NCI-H1092 (cell line): ENCODE results near the gene FLNC.

Experiments used
- DNase-seq: peaks from one replicate; lab custom pipeline; 2025; lab: John Stamatoyannopoulos, UW

Gene FLNC

GRCh38 chr7:128879939-128880746 lies 49.9 kb downstream of the FLNC start:
- peak; percentile 75 for DNase-seq

GRCh38 chr7:128880791-128881457 lies 50.7 kb downstream of the FLNC start:
- DNase-seq, result no peak

- no peak for DNase-seq
Measured at GRCh38 chr7:128881458-128882125, 51.4 kb downstream of the FLNC start.

- no peak for DNase-seq
Measured at GRCh38 chr7:128882134-128882533, 51.9 kb downstream of the FLNC start.

- DNase-seq, result peak; percentile 66
Measured at GRCh38 chr7:128883622-128884448, 53.6 kb downstream of the FLNC start.

GRCh38 chr7:128884561-128885369 lies 54.6 kb downstream of the FLNC start:
- no peak for DNase-seq

GRCh38 chr7:128885370-128886187 lies 55.4 kb downstream of the FLNC start:
- DNase-seq, result no peak

GRCh38 chr7:128886391-128887168 lies 56.4 kb downstream of the FLNC start:
- DNase-seq, result no peak

- no peak for DNase-seq
Measured at GRCh38 chr7:128887169-128888038, 57.2 kb downstream of the FLNC start.

- DNase-seq, result no peak
Measured at GRCh38 chr7:128888039-128888755, 58.0 kb downstream of the FLNC start.

GRCh38 chr7:128888756-128889095 lies 58.5 kb downstream of the FLNC start:
- DNase-seq, result no peak

GRCh38 chr7:128889121-128889520 lies 58.9 kb downstream of the FLNC start:
- no peak for DNase-seq

GRCh38 chr7:128890306-128891109 lies 60.3 kb downstream of the FLNC start:
- no peak for DNase-seq

- no peak for DNase-seq
Measured at GRCh38 chr7:128891110-128891941, 61.1 kb downstream of the FLNC start.

- no peak for DNase-seq
Measured at GRCh38 chr7:128891942-128892269, 61.7 kb downstream of the FLNC start.

GRCh38 chr7:128892521-128893250 lies 62.5 kb downstream of the FLNC start:
- no peak for DNase-seq
